ENCODE measurements around the gene PUSL1. TPM values are rescaled to one million over a fixed set of nuclear protein-coding genes. Genes with fewer than 3 reads are reported as not detected.

PUSL1 gene
- total and polyA plus RNA-seq, 2 donors (not counting 3 experiments of a cell fraction or from before 2014, with no cell fraction given) = 18.8 to 27.3 TPM

- dilution Hi-C loops (cut with MboI; ENCODE audit: extremely low pct_ligation_motif_present, low sequenced_read_pairs) = no loop called here
- Histone ChIP-seq H3K27ac (ENCODE audit: insufficient read depth, low read depth, low read length) (no peak overlapping the region), H3K9ac (replicated peaks; ENCODE audit: extremely low read depth, insufficient read depth, low read length) (no peak overlapping the region), H3K27me3 (ENCODE audit: control insufficient read depth in 2 of 2, insufficient read depth in 2 of 2, low read length in 2 of 2) (no peaks in the 10 kb centered on the region), H3K4me1 (ENCODE audit: control insufficient read depth, extremely low read depth, insufficient read depth, low read length) (no peaks in the 10 kb centered on the region), H3K4me2 (ENCODE audit: insufficient read depth, low read length) (no peak overlapping the region), H3K79me2 (ENCODE audit: control insufficient read depth, insufficient read depth, low read length) (no peaks in the 10 kb centered on the region), H3K9me3 (replicated peaks; ENCODE audit: control insufficient read depth, insufficient read depth, low read length) (no peaks in the 10 kb centered on the region), H3K9me1 (replicated peaks; ENCODE audit: control insufficient read depth, extremely low read depth, insufficient read depth, low read length) (no peaks in the 10 kb centered on the region), H2AFZ (ENCODE audit: low read depth, low read length) (no peak overlapping the region), H4K20me1 (replicated peaks; ENCODE audit: control insufficient read depth, extremely low read depth, insufficient read depth, low read length) (no peaks in the 10 kb centered on the region), H3K4me3 (replicated peaks in 1 of 3; ENCODE audit: insufficient read depth in 1 of 3, low read depth in 1 of 3, low read length in 3 of 3) (no peak overlapping the region), H3K36me3 (ENCODE audit: control insufficient read depth in 2 of 2, extremely low read depth in 1 of 2, insufficient read depth in 2 of 2, low read length in 2 of 2) (peaks cover 0 to 8% of the 10 kb centered on the region in 2 experiments)
- FAIRE-seq = no peak
- POLR2A ChIA-PET = no interaction called here
- CTCF ChIA-PET = interaction anchor here (0.9 kb wide), 1 partner anchor 170 kb away, joined by 3 read pairs; no protein-coding TSS in a partner anchor
- intact Hi-C loops (cut with micrococcal nuclease) = no loop called here
- no peak for TF ChIP-seq MYC (IDR thresholded peaks at IDR 0.05; ENCODE audit: low read depth, low read length)
- no peak for TF ChIP-seq JUN (IDR thresholded peaks at IDR 0.05; ENCODE audit: borderline replicate concordance, insufficient read depth, insufficient read length, low read depth)
- no peak for TF ChIP-seq MAX (IDR thresholded peaks at IDR 0.05; ENCODE audit: insufficient read depth, insufficient read length)
- TF ChIP-seq POLR2AphosphoS5 (IDR thresholded peaks at IDR 0.05; ENCODE audit: insufficient read depth, low read depth, low read length) = no peak
- TF ChIP-seq CTCF (IDR thresholded peaks at IDR 0.05; ENCODE audit: extremely low read depth in 1 of 2, insufficient read depth in 1 of 2, low read depth in 1 of 2, low read length in 2 of 2) = no peak
- TF ChIP-seq FOS (IDR thresholded peaks at IDR 0.05; ENCODE audit: borderline replicate concordance, insufficient read depth, low read length) = no peak
- TF ChIP-seq GATA2 (IDR thresholded peaks at IDR 0.05; ENCODE audit: insufficient read depth, insufficient read length, low read depth, low read length) = no peak
- TF ChIP-seq POLR2A (IDR thresholded peaks at IDR 0.05; ENCODE audit: low read depth, low read length) = no peak
- DNase-seq (ENCODE audit: low read depth, low spot score) = no peak
- BruUV-seq (replicated peaks) = no TSS peak
These were observed 26.4 kb downstream of the PUSL1 start for GRCh38 chr1:1334835-1335234.
